Central memory CD4-positive, alpha-beta T cell (primary cell): ENCODE measurements around the gene LIMCH1.

ENCODE experiments used
- DNase-seq: peaks from one replicate; pipeline ENCODE4 v3.0.0; 2022

Gene LIMCH1

DNA sequence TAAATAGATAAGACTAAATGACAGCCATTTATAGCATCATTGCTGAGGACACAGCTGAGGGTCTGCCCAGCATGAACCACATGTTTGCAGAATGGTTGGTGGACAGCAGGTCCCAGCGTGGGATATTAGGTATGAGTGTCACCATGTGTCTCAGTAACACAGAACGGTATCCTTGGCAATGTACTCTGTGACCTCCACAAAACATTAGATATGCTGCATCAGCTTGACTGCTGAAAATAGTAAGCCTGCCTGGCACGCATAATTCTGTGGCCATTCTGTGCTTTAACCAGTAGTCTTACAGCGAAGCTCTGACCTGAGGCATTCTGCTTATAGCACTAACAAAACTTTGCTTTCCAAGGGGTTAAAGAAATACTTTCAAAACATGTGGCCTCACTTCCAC, 32.0 kb downstream of the LIMCH1 start:
- no peak for DNase-seq

DNA sequence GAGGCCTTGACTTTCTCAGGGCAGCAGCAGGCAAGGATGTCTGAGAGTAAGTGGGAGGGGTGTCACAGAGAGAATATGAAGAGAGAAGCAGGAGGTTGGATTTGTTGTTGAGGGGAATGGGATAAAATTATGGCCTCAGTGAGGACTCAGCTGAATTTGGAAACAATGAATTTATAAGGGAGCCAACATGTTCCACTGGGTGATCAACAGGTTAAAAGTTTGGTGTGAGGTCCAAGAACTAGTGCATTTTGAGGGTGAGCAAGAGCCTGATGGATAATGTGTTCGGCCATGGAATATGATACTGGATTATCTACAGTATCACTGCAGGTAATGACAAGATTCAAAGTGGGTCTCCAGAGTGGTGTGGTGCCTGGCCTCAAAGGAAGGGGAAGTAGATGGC, 33.5 kb downstream of the LIMCH1 start:
- DNase-seq: no peak

DNA sequence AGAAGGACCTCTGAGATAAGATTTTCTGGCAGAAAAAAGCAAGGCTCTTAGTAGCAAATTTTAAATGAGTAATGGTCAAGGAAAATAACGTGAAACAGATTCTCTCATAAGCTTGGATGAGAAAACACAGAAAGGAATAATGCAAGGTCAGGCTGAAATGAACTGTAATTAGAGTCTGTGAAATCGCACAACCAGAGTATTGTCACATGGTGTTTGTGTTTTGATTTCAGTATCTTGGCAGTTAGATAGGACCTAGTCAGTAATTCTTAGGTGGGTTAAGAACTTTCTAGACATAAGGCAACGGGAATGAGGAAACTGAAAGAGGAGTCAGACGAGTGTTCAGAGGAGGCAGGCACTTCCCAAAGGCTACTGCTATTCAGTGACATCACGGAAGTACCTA, 34.6 kb downstream of the LIMCH1 start:
- no peak for DNase-seq

DNA sequence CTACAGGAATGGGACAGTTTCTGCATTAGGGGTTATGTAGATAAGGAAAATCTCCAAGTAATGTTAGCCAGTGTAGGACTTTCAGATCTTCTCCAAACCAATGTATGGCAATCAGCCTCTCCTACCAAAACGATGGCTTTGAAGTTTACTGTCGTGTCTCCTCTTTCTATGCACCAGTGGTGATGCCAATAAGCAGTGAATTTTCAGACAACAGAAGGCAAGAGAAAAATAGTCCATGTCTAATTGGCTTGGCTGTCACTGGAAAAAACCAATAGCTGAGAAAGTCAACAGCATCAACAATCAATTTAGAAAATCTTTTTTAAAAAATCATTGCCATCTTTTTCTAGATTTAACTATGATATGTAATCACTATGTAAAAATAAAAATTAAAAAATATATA, 35.0 kb downstream of the LIMCH1 start:
- no peak for DNase-seq

DNA sequence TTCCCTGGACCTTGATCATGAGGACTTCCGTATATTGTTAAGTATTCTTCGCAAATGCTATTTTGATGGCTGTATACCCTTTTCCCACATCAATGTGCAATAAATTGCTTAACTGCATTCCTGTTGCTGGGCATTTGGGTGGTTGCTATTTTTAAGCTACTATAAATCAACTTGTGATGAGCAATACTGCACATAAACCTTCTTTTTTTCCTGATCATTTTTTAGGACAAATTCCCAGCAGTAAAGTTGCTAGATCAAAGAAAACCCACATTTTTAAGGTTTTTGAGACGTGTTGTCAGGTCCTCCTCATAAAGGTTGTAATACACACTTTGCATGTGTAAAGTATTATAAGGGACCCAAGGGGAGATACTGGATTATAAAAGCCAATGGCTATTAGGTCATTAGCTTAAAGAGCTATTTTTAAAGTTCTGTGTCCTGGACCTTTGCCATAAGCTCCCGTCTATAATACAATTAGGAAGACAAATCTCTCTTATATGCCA, 35.6 kb downstream of the LIMCH1 start:
- DNase-seq: no peak

DNA sequence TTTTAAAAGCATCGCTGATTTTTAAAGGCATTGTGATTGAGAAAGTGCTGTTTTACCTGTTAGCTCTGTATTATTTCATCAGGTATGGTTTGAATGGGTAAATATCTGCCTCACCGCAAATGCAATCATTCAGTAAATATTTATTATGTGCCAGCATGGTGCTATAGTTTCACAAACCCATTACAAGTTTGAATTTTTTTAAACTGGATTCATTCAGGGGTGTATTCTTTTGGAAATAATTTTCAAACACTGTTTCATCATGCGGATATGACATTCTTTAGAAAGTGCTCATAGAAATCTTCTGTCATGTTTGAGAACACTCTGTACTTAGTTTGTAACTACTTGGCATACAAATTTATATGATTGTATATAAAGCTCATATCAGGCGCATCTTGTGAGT, 37.2 kb downstream of the LIMCH1 start:
- no peak for DNase-seq

DNA sequence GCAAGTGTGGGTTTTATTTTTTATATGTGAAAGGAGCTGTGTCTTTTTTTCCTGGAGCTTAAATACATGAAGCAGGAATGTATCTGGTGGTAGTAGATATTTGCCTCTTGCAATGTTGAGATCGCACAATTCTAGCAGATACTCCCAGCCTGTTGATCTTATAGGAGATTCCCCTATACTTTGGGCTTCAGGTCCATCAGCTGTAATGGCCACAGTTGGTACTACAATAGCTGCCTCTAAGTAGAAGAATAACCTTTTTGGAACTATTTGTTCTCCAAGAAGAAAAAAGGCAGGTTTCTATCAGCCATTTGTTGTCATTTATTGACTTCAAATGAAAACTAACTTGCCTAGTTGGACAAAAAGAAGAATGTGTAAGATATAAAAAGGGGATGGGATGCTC, 37.7 kb downstream of the LIMCH1 start:
- no peak for DNase-seq

DNA sequence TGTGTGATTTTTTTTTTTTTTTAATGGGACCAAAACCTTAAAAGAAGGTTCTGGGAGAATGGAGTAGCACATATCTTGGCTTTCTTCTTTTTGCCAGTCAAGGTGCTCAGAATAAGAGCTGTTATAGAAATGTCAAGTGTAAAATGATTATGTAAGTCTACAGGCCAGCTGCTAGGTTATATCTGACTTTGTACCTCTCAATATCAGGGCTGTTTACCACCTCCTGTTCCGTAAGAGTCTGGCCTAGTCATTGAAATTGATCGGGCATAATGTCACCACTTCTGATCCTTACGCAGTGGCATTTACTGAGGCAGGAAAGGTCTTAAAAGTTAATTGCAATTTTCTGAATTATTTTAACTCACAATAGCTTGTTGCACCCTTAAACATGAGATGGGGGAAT, 41.1 kb downstream of the LIMCH1 start:
- DNase-seq: no peak

DNA sequence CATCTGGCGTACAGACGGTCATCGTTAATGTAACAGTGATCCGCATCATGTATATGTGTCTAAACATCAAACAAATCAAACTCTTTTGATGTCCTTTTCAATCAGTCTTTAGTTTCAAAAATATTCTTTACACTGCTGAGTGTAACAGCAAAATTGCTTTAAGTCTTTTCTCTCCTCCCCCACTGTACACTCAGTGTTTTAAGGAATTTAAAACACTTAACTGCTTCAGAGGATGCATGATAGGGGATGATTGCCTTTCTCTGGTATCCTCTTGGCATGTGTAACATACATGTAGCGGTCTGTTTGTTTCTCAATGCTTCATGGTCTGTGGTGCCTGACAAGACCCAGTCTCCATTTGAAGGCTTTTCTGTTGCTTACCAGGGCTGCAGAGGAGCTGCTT, 41.6 kb downstream of the LIMCH1 start:
- DNase-seq: no peak

DNA sequence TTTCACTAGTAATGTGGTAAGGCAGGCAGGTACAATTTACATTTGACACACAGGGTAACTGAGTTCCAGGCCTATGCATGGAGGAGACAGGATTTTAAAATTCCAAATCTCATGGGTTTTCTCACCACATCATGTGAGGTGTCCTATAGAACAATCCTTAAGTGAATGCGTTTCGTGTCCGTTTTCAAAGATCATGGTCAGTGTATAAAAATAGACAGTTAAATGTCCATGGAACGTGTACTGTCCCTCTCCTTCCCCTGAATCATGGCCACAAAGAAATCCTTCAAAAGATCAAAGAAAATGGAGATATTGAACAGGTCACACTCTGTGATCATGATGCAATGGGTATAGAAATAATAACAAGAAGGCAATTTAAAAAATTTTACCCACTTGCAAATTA, 42.0 kb downstream of the LIMCH1 start:
- no peak for DNase-seq

DNA sequence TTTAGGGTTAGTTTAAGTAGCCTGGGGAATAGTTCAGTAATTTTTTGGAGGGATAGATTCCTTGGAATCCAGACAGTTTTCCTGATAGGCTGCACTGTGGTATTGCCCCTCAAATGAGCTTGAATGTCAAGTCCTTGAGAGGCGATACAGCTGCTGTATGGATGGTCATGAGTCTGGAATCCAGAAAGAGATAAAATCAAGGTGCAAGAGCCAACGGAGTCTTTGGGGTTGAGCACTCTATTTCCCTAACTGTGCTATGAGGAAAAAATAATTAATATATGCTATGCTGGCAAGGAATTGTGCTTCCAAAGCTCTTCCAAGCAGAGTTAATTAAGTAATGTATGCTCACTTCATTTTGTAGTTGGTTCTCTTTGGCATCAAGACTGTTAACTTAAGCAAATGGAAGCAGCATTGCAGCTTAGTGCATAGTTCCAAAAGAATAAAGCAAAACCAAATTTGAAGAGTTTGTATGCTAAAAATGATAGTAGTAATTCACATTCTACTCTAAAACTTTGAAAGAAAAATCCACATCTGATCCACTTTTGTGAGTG, 48.8 kb downstream of the LIMCH1 start:
- DNase-seq: no peak

DNA sequence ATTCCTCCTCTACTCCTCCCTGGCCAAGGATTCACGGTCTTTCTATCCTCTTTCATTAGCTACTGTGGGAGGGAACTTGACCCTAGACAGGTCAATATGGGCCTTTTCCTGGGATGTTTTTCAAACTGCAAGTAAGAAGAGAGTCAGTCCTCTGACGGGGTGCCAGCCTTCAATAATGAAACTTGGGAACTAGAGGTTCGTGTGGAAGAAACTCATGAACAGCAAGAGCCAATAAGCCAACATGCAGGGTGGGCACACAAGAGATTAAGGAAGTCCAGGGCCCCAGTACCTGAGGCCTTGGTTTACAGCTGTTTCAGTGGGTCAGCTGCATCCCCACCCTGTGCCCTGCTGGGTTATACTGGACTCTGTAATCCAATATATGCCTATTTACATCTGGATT, 49.3 kb downstream of the LIMCH1 start:
- DNase-seq: no peak

DNA sequence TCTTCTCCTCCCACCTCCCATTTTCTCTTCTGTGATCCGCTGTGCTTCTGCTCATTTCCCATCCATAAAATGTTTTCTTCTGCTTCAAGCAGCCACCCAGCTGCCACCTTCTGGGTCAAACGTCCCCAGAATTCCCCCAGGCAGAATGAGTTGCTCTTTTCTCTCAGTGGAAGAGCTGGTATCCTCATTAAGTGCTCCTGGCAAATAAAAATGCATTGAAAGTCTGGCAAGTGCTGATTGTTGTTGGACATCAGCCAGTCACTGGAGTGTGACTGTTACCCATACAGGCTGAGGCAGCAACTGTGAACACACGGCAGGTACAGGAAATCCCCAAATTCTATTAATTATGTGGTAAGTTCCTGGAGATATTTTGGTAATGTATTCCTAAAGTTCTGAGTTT, 52.6 kb downstream of the LIMCH1 start:
- no peak for DNase-seq

DNA sequence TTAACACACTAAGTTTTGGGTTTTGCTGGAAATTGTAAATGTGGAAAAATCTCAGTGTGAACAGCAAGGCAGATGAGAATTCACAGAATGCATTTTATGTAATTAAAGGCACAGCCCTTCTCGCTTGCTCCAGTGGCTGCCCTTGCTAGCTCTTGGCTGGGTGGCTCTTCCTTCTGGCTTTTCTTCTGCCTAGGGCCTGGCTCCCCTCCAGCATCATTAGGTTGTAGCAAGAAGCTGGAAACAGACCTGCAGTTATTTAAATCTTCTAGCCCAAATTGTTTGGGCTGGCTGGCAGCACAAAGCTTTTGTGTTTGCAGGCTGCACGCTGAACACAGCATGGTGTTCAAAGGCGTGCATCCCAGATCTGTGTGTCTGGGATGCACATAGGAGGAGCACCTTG, 56.5 kb downstream of the LIMCH1 start:
- DNase-seq: no peak

DNA sequence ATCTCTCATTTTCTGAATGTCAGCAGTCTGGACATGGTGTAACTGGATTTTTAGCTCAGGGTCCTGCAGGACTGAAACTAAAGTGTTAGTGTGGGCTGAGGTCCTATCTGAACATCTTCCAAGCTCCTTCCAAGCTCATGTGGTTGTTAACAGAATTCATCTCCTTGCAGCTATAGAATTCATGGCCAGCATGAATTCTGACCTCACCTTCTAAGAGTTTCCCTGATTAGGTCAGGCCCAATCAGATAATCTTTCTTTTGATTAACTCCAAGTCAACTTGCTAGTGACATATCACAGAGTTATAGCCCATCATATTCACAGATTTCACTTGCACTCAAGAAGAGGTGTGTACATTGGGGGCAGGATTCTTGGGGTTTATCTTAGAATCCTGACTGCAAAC, 59.5 kb downstream of the LIMCH1 start:
- DNase-seq: no peak

DNA sequence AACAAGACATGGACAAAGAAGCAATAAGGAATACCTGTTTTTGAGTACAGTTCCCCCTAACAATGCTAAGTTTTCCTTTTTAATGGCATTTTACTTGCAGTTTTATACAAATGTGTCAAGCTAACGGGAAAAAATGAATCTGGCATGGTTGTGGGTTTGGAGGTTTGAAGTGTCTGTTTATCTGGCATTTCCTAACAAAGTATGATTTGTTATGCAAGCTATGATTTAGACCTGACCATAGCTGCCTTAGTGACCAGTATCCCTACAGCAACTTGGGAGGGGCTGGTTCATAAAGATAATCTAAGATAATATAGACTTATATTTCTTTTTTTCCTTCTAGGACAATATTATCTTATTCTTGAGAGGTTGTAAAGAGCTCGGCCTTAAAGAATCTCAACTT, 60.6 kb downstream of the LIMCH1 start:
- no peak for DNase-seq

DNA sequence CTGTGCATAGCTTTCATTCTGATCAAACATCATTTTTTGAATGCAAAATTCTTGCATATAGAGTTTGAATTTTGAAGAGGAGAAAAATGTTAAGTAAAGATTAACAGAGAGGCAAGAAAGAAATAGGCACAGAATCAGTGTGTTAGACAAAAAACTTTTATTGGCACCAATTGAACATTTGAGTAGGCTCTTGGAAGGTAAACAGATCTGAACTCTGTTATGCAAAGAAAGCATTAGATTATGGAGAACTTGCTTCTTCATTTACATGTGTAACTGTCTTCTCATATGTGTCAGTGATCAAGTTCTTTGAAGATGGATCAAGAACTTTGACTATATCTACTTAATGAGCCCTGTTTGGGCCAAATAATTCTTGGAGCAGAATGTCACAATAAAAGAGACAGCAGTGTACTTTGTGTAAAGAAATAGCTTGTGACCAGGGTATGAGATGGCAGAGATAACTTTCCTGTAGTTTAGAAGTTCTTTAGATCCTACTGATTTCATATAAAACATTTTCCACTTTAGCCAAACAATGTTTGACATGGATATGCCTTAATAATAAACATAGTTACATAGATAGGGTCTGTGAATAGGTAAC, 61.3 kb downstream of the LIMCH1 start:
- DNase-seq: no peak

DNA sequence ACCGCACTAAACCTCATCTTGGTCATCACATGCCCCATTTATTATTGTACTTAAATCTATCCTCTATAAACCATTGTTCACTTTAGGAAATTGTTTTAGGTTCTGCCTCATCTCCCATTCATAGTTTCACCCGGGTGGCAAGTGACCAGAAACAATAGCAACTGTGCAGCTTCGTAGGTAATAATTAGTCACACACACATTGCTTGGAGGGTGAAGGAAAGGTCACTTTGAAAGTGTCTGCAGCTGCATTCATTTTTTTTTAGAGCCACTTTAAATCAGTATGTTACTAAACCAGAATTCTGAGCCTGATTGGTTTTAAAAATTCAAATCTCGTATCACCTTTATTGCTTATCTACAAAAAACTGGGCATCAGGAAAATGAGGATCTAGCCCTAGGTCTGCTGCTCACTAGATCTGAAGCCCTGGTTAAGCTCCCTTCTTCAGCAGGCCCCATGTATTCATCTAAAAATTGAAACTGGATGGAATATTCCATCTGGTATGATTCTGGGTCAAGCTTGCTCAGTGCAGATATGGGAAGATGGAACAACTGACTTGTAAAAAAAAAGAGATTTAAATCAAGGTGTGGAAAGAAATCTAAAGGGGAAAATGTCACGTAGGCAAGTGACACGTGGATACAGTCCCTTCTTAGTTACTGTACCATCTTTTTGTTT, 62.4 kb downstream of the LIMCH1 start:
- no peak for DNase-seq

DNA sequence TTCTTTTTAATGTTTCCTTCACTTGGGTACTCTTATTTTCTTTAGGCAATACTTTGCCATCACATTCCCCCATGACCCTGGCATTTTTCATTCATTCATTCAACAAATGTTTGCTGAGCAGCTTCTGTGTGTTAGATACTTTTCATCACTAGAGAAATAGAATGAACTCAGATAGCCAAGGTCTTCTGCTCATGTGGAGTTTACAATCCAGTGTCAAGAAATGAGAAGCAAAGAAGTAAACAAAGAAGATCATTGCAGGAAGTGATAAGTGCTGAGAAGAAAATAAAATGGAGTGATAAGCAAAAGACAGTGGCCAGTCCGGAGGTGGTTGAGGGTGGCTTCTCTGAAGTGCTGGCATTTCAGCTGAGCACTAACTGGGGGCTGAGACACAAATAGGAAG, 63.1 kb downstream of the LIMCH1 start:
- no peak for DNase-seq

DNA sequence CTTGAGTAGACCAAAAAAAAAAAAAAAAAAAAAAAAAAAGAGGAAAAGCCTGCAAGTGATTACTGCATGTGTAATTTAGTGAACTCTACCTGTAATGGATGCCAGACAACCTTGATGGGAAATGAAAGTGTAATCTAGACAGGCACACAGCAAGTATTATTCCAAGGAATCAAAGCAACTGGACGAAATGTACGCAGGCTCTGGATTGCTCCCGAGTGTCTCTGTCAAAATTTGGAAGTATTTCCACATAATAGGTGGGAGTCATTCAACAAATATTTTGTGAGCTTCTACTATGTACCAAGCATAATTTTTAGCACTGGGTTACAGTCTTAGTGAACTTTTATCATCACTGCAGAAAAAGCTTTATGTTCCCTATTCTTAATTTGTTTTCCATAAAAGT, 64.2 kb downstream of the LIMCH1 start:
- DNase-seq: no peak

DNA sequence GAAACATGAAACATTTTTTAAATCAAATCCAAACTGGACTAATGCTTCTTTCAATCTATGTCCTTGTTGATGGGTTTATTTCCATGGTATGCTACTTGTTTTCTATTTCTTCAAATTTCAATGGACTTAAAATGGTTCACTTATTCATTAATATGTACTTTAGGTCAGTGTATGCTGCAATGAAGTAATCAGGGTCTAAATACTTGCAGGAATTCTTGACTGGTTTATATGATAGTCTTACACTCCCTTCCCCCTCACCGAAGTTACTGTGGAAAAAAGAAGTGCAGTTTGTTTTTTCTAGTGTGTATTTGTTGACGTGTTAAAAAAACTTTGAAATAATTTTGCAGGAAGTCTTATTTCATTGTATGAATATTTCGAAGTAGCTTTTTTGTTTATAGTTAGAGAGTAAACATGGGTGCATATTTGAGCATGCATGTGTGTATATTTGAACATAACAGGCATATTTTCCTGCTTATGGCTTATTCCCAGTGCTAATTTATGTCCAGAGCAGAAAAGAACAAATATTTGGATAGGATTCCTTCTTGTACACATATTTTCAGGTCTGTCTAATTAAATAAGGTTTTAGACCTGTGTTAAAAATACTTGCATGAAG, 65.0 kb downstream of the LIMCH1 start:
- DNase-seq: no peak

DNA sequence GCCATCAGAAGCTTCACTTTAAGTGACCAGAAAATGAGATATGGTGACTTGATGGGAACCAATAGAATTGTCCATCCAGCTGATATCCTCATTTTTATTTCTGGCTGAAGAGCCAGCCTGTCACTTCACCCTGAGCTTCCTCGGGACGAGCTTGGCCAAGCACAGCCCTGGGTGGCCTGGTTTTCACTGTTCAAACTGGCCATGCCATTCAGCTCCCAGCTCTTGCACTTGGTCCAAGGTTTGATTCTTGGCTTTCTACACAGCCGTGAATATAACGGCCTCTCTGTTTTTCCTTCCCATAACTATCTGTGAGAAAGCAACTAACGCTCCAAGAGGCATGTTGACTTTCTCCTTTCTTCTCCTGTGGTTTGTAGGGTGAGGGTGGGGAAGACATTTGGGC, 71.9 kb downstream of the LIMCH1 start:
- DNase-seq: no peak

DNA sequence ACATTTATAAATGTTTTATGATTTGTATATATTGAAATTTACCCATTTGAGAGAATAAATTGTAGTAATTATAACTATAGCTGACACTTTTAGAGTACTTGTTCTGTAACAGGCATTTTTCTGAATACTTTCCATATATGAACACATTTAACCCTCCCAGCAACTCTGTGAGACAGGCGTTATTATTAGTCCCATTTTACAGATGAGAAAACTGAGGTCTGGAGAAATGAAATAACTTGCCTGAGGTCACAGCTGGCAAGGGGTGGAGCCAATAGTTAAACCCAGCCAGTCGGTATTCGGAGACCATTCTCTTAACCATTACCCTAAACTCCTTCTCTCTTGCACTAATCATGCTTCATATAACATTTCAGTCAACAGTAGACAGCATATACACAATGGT, 72.5 kb downstream of the LIMCH1 start:
- no peak for DNase-seq

DNA sequence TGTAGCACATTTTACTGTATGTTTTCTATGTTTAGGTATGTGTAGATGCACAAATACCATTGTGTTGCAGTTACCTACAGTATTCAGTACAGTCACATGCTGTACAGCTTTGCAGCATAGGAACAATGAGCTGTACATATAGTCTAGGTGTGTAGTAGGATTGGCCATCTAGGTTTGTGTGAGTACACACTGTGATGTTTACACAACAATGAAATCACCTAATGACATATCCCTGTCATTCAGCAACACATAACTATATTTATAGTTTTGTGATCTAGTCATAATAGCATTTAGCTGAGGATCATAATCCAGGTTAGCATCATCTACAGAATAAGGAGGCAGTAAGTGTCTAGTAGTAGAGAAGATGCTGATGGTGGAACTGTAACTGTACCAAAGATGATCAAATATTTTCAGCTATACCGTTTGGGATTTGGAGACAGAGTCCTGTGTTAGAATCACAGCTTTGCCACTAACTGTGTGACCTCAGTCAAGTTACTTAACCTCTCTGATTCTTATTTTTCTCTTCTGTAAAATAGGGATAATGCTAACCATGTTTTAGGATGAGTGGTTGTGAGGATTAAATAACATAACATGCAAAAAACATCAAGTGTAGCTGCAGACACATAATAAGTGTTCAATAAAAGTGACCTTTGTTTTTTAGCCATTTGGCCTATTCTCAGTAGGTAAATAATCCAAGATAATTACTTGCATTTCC, 73.3 kb downstream of the LIMCH1 start:
- no peak for DNase-seq
